Activated T-cell treated with anti-CD3 and anti-CD28 coated beads for 24 hours (primary cell): ENCODE results near the gene RRAGB.
A peak's percentile ranks its signal among the peaks of the same experiment; 100 is the strongest.
"Not testable (repeated sequence)": the region's sequence is repeated elsewhere in the genome, so short reads cannot be mapped to it uniquely, and the experiment has no call there.

Source experiments
- DNase-seq: peaks from one replicate; pipeline ENCODE4 v3.0.0-alpha.2; 2020; ENCODE audit warnings: low read depth

RRAGB gene, protein sequence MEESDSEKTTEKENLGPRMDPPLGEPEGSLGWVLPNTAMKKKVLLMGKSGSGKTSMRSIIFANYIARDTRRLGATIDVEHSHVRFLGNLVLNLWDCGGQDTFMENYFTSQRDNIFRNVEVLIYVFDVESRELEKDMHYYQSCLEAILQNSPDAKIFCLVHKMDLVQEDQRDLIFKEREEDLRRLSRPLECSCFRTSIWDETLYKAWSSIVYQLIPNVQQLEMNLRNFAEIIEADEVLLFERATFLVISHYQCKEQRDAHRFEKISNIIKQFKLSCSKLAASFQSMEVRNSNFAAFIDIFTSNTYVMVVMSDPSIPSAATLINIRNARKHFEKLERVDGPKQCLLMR

DNA sequence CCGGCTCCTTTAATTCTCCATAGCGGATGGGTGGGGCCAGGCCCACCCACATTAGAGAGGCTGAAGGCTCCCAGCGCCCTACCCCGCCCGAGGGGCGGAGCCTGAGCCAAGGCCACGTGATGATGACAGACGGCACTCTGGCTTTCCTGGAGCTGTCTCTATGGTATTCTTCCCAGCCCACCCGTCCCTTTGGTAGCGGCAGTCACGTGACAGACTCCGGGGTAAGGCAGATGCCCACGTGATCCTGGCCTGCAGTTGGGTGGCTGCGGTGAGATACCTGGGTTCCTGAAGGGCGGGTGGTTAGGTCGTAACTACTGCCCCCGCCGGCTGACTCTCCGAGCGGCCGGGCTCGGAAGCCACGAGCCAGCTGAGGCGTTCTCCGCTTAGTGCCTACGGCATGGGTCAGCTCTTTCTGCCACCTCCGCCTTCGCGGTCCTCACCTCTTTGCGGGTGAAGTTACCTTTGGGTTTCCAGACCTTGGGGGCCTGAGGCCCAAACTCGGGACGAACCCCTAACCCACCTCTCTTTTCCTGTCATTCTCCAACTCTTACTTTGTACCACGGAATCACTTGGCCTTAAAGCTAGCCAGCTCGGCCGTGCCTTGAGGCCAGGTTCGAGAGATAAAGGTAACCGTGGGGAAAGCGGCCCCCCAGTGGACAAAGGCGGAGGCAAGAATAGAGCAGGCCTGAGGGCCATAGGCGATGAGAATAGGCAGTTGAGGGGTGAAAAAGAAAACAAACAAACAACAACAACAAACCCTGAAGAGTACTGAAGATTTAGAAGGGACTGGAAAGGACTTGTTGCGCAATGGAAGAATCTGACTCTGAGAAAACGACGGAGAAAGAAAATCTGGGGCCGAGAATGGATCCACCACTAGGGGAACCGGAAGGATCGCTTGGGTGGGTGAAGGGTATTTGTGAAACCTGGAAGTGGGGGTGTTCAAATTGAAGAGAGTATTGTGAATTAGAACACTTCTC, at the start of gene RRAGB:
RRAGB (plus strand) TSS at position 229 of the 977 bp plus-strand sequence; CDS start at position 808, 579 bp downstream.
- peak; percentile 88 for DNase-seq

DNA sequence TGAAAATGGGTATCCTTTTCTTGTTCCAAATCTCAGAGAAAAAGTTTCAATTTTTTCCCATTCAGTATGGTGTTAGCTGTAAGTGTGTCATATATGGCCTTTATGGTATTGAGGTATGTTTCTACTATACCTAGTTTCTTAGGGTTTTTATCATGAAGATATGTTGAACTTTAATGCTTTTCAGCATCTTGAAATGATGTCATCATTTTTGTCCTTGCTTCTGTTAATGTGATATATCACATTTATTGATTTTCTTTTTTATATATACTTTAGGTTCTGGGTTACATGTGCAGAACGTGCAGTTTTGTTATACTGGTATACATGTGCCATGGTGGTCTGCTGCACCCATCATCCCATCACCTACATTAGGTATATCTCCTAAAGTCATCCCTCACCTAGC, 49.5 kb upstream of the RRAGB start:
- DNase-seq: no peak

DNA sequence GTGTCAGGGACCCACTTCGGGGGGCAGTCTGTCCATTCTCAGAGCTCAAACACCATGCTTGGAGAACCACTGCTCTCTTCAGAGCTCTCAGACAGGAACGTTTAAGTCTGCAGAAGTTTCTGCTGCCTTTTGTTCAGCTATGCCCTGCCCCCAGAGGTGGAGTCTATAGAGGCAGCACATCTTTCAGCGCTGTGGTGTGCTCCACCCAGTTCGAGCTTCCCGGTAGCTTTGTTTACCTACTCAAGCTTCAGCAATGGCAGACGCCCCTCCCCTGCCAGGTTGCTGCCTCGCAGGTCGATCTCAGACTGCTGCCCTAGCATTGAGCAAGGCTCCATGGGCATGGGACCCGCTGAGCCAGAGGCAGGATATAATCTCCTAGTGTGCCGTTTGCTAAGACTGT, 29.0 kb upstream of the RRAGB start:
- DNase-seq: not testable (repeated sequence)

DNA sequence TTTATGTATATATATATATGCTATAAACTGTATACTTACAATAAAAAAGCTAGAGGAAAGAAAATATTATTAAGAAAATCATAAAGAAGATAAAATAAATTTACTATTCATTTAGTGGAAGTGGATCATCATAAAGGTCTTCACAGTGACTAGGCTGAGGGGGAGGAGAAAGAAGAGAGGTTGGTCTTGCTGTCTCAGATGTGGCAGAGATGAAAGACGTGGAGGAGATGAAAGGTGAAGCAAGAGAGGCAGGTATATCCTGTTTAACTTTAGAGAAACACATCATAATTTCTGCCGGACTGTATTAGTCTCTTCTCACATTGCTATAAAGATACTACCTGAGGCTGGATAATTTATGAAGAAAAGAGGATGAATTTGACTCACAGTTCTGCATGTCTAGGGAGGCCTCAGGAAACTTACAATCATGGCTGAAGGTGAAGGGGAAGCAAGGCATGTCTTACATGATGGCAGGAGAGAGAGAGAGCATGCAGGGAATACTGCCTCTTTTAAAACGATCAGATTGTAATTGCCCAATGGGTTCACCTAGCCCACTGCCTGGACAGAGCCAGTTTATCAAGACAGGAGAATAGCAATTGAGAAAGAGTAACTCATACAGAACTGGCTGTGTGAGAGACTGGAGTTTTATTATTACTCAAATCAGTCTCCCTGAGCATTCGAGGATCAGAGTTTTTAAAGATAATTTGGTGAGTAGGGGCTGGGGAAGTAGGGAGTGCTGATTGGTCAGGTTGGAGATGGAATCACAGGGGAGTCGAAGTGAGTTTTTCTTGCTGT, 22.1 kb upstream of the RRAGB start:
- DNase-seq: no peak

DNA sequence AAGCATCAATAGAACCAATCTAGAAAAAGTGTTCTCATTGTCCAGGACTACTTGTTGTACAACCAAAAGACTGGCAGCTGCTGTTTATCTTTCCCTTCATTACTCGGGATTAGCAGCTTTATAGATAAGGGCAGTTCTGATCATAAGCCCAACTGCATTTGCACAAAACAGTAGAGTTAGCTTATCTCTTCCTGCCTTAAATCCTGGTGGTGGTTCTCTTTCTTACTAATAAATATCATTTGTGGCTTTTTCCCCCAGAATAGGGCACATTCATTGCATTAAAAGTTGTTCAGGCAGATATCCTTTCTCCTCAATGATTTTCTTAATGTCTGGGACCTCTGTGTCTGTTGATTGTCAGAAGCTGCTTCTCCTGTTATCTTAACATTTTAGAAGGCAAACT, 20.2 kb upstream of the RRAGB start:
- no peak for DNase-seq

DNA sequence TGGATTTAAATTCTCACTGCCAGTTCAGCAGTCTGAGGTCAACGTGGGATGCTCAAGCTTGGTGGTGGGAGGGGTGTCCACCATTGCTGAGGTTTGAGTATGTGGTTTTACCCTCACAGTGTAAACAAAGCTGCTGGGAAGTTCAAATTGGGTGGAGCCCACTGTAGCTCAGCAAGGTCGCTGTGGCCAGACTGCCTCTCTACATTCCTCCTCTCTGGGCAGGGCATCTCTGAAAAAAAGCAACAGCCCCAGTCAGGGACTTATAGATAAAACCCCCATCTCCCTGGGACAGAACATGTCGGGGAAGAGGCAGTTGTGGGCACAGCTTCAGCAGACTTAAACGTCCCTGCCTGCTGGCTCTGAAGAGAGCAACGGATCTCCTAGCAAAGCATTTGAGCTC, 14.9 kb upstream of the RRAGB start:
- DNase-seq: no peak

DNA sequence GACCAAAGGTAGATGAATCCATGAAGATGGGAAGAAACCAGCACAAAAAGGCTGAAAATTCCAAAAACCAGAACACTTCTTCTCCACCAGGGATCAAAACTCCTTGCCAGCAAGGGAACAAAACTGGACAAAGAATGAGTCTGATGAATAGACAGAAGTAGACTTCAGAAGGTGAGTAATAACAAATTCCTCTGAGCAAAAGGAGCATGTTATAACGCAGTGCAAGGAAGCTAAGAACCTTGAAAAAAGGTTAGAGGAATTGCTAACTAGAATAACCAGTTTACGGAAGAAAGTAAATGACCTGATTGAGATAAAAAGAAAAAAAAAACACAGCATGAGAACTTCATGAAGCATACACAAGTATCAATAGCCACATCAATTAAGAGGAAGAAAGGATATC, 14.1 kb upstream of the RRAGB start:
- not testable (repeated sequence) for DNase-seq

DNA sequence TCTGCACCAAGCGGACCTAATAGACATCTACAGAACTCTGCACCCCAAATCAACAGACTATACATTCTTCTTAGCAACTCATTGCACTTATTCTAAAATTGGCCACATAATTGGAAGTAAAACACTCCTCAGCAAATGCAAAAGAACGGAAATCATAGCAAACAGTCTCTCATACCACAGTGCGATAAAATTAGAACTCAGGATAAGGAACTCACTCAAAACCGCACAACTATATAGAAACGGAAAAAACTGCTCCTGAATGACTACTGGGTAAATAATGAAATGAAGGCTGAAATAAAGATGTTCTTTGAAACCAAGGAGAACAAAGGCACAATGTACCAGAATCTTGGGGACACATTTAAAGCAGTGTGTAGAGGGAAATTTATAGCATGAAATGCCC, 12.5 kb upstream of the RRAGB start:
- DNase-seq: not testable (repeated sequence)

DNA sequence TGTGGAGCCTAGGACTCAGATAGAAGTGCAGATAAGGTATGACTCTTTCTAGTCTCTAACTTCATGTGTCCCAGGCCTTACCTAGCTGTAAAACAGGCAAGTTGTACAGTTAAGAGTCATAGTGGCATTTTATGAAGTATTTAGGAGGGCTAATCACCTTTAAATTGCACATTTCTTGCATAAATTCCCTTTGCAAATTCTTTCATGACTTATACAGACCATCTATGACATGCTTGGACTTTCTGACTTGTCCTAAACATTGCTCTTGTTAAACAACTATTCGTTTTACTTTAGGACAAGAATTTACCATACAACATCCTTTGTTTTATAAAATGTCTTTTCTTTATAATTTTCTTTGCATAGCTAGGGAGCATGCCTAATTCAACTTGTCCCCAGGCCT, 7.8 kb upstream of the RRAGB start:
- DNase-seq: no peak

DNA sequence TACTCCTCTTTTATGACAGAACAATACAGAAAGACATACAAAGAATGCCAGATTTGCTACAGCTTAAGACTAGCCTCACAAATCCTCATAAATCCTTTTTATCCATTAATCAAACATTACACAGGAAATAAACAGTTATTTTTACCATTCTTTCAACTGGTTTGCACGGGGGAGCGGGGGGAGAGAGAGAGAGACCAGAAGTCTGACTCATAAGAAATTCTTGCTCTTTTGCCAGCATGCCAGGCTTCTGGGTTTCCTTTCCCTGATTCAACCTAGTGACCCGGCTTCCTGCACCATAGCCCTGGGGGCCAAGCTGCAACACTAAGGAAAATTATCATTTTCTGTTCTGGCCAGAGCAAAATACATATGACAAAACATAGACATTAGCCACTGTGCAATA, 6.8 kb upstream of the RRAGB start:
- DNase-seq: no peak

DNA sequence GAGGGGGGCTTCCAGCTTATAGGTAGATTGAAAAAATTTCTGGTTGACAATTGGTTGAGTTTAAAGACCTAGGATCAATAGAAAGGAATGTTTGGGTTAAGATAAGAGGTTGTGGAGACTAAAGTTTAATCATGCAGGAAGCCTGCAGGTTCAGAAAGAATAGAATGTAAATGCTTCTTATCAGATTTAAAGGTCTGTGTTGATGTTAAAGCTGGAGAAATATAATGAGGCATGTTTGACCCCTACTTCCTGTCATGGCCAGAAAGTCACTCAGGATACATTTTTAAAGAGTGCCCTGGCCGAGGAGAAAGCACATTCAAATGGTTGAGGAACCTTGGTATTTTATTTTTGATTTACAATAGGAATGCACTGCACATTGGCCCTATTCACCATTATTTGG, 3.9 kb upstream of the RRAGB start:
- no peak for DNase-seq

DNA sequence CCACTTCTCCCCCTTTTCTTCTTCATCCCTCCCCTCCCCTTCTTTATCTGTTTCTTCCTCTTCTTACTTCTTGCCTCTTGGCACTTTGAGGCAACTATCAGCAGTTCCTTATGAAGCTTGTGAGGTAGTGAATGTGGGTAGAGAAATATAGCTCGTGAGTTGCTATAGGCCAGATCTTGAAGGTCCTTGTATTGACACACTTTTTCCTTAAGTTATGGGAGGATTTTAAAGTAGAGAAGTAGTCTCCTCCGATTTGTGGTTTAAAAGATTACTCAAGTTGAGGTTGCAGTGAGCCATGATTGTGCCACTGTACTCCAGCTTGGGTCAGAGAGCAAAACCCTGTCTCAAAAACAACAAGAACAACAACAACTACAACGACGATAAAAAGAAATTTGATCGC, 3.4 kb upstream of the RRAGB start:
- DNase-seq: no peak

DNA sequence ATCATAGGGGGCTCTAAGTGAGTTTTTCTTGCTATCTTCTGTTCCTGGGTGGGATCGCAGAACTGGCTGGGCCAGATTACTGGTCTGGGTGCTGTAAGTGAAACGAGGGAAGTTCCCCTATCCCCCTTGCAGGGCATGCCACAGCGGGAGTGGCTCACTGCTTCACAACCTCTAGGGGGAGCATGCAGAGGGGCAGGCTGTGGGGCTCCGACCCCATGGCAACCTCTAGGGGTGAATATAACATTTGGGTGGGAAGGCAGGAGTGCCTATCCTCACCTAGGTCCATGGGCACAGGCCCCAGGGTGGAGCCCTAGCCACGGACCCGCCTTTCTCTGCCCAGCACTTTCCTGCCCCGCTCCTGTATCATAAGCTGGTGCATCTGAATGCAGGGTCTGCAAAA, 1.7 kb upstream of the RRAGB start:
- DNase-seq: no peak

DNA sequence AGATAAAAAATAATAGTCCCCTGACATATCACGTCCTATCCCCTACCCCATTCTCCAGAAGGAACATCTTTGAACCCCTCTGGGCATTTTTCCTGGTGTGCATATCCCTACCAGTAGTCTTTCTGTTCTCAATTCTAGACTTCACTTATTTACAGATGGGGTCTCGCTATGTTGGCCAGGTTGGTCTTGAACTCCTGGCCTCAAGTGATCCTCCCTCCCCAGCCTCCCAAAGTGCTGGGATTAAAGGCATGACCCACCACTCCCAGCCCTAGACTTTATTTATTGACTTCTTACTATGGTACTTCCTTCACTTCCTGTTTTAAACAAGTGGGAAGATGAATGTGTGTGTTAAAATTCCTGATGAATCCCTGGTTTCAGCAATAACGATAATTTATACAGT, 612 bp upstream of the RRAGB start:
- no peak for DNase-seq

DNA sequence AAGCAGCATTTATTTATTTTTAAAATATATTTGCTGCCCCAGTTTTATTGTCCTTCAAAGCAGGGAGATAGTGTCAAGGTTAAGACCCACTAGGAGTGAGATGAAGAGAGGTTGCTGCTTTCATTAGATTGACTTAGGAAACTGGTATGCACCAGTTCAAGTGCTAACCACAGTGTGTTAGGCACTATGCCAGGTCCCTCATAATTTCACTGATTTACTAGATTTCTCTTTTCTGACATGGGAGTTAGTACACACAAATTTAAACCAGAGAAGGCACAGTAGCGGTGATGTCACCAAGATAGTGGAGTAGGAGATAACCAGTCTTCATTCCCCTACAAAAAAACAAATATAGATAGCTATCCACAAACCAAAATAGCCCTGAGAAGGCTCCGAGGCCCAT, 14.3 kb downstream of the RRAGB start:
- no peak for DNase-seq

DNA sequence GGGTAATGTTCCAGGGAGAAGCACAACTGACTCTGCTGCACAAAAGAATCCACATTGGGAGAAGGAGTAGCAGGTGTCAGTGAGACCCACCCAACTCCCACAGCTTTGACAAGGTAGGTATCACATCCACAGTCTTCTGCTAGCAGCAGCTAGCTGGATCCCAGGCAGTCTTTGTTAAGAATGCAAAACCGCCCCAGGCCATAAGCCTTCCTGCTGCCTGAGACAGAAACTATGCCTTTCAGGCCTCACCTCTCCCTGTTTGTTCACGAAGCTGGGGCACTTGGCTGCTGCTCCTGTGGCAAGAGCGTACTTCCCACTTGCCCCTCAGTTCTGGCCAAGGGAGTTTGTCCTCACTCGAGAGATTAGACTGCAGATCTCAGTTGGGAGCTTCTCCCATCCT, 21.4 kb downstream of the RRAGB start:
- DNase-seq: no peak

DNA sequence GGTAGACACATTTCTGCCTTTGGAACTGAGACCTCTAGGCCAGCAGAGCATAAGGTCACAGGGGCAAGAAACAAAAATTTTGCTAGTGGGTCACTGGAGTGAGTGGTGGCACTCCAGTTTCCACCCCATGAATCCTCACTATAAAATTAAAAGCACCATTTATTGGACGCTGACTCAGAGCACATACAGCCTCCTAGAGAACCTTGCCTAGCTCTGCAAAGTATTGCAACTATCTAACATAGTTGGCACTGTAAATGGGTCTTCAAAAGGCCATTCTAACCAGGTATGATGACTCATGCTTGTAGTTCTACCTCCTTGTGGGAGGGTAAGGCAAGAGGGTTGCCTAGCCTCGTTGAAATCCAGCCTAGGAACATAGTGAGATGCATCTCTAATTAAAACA, 25.1 kb downstream of the RRAGB start:
- DNase-seq: no peak

DNA sequence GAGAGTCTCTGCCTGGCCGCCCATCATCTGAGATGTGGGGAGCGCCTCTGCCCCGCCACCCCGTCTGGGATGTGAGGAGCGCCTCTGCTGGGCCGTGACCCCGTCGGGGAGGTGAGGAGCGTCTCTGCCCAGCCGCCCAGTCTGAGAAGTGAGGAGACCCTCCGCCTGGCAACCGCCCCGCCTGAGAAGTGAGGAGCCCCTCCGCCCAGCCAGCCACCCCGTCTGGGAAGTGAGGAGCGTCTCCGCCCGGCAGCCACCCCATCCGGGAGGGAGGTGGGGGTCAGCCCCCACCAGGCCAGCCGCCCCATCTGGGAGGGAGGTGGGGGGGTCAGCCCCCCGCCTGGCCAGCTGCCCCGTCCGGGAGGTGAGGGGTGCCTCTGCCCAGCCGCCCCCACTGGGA, 30.9 kb downstream of the RRAGB start:
- DNase-seq: not testable (repeated sequence)

DNA sequence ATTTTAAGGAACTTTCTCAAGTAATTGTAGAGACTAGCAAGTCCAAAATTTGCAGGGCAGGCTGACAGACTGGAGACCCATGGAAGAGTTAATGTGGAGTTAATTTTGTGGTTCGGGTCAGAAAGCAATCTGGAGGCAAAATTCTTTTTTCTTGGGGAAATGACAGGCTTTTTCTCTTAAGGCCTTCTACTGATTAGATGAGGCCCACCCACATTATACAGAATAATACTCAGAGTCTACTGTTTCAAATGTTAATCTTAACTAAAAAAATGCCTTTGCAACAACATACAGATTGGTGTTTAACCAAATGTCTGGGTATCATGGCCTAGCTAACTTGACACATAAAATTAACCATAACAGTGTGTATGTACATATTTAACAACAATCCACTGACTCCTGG, 32.7 kb downstream of the RRAGB start:
- DNase-seq: no peak

DNA sequence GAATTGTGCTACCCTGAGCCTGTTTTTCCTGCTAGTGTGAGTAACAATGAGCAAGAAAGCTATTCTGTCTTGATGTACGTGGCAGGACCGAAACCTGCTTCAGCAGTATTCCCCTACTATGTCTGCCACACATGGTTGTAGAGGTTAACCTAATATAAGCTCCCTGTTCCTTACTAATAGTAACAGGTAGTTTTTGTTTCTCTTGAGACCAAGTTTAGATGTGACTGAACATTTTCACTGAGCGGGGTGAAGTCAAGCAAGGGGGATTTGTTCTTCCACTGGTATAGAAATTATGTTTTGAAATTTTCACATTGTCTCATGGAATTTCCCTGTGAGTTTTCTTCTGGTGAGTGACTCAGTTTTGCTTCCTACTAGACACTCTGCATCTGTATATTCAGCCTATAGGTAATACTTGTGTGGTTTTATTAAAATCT, 37.3 kb downstream of the RRAGB start:
- no peak for DNase-seq

DNA sequence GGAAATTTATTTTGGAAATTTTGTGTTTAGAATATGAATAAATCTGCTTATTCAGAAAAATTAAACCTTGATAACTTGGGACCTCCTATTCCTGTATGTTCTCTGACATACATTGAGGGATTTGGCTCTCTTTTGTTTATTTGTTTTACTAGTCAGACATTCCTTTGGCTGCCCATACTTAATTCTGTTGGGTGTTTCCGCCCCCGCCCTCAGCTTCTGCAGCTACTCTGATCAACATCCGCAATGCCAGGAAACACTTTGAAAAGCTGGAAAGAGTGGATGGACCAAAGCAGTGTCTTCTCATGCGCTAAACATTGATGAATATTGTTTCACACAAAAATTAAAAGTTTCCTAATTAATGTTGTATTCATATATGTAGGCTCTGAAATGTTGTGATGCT, 40.5 kb downstream of the RRAGB start:
- DNase-seq: no peak

DNA sequence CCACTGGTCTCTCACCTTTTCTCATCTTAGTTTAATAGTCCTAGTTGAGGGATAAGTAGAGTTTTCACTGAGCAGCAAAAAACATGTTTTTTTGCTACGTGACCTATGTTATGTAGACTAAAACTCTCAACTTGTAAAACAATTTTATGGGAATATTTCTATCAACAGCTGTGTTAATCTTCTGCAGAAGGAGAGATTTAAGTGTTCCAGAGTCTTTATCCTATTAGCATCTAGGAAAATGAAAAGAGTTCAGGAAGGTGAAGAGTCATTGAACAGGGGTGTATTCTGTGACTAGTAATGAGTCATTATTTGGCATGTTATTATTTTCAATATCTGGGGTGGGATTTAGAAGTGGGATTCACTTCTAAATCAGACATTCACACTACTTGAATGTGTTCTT, 41.9 kb downstream of the RRAGB start:
- DNase-seq: no peak
